ENCODE measurements around the gene NEO1.

The NEO1 gene

DNA sequence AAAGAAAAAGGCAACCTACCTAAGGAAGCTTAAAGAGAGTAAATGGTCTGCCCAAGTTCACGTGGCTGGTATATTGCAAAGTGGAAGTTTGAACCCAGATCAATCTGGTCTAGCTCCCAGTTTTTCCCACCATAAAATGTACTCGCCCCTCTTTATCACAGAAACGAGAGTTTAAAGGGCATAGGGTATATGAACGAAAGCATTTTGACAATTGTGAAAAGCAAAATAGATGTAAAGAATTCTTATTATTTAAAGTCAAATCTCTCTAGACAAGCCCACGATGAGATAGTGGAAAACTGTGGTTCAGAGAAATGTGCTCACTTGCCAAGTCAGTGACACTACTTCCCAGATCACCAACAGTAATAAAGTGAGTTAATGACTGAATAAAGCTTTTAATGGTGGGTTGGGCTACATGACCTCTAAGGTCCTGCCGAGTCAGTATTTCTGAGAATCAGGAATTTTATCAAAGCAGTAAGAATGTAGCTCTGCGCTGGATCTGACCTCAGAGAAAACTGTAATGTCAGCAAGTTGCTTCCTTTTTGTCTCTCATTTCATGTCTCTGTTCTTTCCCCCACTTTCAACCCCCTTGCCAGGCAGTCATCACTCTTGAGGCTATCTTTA, 23.3 kb upstream of the NEO1 start:
- no peak for DNase-seq

DNA sequence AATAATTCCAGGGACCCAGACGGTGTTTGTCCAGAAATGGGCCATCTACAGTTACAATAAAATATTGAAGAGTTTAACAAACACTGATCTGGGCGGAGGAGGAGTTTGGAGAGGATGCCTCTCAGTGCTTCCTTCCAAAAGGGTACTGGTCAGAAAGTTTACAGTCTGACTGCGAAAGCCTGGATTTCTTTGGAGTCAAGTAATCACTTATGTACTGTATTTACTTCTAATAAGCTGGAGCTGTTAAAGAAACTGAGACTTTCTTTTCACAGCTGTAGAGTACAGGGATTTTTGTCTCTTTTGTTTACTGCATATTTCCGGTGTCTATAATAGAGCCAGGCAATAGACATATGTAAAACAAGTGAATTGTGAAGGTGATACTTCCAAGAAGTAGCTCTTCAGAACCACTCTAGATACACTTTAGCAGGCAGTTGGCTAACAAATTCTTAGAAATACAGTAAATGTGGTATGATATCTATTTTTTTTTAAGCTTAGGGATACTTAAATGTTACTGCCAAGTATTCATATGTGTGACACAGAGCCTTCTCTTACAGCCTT, 22.1 kb upstream of the NEO1 start:
- DNase-seq = no peak

DNA sequence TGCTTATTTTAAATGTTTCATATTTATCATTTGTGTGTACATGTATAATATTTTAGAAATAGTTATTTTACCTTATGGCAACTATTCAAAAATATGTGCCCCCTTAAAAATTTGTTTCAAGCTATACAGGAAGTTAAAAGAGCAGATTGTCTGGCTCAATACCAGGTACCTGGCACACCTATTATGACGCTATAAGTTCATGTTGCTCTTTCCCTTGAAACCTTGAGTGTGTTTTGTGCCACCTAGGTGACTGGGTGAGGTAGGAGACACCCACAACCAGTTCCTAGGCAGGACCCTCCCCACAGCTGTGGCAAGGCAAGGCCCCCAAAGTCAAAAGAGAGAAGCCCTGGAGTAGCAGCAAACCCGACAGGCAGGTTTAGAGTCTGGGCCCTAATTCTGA, 20.6 kb upstream of the NEO1 start:
- DNase-seq = no peak

DNA sequence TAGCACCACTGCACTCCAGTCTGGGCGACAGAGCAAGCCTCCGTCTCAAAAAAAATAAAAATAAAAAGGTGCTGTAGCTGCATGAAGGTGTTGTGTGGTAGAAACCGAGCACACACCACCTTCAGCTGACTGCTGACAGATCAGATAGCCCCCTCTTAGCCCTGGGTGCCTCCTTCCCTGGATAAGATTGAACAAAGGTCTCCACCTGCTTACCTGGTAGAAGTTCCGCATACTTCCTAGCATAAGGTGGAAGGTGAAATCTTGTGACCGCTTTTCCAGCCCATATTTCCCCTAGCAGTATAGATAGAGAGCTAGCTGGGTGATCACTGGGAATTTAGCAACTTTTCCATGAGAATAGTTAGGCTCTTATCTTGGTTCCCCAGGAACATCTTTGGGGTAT, 18.7 kb upstream of the NEO1 start:
- no peak for DNase-seq

DNA sequence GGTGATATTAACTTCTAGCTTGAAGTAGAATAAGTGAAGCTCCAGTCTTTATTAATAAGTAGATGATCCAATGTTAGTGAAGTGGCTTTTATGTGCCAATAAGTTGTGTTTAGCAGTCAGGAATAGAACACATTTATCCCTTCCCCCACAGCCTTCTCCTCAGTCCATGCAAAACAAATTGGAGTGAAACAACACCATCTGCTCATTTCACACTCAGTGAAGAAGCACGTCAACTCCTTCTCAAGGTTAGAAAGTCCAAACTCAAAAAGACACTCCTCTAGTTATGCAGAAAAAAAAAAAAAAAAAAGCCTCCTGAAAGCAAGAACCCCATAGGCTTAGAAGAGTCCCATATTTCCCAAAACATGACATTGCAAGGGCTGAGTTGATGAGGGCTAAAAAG, 18.0 kb upstream of the NEO1 start:
- DNase-seq = no peak

DNA sequence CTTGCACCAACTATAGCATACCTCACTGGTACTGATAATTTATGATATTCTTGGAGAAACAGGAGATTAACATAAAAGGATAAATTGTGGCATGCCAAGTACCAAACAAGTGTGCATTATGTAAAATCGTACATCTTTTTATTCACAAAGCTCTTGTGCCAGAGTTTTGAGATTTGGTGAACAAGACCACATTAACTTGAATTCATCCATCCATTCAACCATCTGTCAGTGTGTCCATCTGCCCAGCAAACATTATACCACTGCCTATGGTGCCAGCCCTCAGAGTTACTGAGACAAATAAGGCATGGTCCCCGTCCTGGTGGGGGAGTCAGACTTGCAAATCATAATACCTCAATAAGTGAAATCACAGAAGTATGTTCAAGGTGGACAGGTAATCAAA, 17.0 kb upstream of the NEO1 start:
- no peak for DNase-seq

DNA sequence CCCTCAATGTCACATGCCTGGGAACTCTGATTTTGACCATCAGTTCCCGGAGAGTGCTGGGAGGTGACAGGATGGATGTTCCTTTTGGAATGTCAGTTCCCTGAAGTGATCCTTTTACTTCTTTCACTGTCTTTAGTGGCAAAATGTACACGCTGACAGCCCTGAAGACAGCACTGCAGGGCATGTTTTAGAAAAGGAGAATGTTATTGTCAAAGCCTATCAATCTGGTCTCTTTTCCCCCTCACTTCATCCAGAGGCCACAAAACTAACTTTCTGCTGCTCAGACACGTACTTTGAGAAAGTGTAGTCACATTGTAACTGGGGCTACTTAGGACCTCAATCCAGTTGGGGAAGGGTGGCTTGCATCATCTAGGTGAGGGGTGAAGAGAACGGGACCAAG, 14.0 kb upstream of the NEO1 start:
- DNase-seq = no peak

DNA sequence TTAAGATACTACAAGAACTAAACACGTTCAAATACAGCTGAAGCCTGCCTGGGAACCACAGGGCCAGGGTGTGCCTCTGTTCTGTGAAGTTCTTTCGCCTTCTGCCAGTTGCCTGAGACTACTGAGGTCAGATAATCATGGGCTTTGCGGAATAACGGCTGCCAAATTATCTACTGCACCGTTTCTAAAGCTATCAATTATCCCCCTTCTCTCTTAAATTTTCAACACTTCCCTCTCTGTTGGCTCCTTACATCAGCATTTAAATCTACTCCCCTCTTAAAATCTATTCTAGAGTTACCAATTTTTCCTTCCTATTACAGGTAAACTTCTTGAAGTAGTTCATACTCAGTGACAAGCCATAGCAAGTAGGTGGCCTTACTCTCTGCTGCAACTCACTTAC, 6.2 kb upstream of the NEO1 start:
- no peak for DNase-seq

DNA sequence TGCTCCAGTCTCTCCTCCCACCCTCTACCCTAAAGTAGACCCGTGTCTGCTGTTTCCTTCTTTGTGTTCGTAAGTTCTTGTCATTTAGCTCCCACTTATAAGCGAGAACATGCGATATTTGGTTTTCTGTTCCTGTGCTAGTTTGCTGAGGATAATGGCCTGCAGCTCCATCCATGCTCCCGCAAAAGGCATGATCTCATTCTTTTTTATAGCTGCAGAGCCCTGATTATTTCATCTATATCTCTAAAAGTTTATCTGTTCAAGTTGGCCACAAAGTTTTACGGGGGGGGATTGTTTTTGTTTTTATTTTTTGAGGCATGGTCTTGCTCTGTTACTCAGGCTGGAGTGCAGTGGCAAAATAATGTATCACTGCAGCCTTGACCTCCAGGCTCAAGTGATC, 4.4 kb upstream of the NEO1 start:
- DNase-seq = no peak

DNA sequence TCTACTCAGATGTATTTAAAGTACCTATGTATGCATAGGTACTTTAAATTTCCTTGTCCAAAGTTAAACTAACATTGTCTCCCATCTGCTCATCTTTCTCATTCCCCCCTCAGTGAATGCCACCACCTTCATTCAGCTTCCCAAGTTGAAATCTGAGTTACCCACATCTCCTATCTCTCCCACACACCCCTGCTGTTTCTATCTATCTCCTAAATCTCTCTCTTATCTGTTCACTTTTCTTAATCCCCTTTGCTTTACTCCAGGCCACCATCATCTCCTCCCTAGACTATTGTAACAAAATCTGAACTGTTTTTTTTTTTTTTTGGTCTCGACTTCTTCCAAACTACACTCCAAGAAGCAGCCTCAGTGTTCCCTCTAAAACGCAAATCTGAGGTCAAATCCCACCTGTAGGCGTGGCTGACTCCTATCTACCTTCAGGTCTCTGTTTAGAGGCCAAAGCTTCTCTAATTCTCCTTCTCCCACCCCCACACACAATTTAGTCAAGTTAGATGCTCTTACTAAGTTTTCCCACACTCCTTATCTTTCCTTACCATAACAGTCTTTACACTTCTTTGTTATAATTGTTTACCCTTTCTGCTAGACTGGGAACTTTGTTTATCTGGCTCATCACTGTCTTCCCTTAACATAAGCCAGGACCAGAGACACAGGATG, 3.5 kb upstream of the NEO1 start:
- no peak for DNase-seq

DNA sequence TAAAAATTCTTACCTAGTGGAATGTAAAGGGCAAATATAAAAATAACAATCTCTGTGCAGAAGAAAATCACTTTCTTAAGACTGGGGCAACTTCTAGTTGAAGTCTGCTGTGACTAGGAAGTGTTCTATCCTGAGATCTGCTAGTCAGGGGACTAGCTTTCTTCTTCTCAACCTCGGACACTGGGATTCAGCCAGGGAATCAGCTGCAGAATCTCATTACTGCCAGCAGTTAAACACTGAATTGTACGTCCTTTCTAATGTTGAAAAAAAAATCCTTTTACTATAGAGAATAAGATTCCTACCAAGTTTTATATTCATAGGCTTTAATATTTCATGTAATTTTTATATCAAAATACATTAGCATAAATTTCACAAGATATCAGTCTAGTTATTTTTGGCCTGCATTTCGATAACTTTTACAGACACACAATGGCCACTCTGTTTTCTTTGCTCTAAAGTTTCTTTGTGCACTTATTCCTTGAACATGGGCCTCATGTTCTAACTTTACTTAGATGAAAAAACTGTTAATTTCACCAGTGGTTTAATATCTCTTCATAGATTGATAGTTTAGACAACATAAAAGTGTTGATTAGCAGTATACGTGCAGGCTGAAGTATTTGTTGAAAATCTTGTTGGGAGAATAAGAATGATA, 2.6 kb upstream of the NEO1 start:
- no peak for DNase-seq

DNA sequence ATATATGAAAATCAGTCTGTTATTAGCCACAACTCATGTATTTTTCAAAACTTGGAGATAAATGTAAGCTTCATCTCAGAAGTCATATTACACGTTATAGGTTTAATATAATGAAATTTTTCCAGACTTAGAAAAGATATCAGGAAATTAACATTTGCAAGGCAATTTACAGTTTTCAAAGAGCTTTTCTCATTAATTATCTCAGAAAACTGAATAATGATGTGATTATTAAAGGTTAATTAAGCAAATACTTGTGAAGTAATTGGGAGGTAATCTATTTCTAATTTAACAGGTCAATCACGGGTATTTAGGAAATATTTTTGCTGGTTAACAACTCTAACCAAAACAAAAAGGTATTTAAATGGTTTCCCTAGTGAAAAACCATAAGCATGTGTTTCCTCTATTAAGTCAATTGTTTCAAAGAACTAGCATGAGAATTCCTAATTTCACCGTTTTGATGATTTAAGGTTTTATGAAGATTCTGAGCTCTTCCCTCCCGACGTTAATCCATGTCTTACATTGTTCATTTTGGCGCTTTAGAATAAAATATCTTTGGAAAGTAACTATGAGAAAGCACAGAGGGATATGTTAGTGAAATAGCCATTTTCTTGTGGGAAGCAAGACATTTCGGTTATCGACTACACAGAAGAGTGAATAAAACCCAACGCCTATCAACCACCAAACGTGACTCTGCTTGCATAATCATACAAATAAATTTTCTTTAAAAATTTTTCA, 1.5 kb upstream of the NEO1 start:
- no peak for DNase-seq

DNA sequence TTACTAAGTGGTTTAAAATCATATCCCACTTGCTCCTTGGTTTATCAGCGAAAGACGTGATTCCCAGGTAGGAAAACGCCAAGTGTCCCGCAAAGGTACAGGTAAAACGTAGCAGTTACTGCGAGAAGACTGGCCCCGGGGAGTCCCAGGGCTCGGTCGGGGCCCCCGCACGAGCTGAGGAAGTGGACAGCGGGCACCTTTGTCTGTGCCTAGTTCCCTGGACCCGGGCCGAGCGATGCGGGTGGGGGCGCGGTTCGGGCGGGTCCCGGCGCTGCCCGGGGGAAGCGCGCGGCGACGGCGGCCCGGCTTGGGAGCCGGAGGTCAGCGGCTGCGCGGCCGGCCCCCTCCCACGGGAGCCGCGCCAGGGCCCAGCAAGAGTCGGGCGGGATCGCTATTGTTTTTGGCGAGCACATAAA, 864 bp upstream of the NEO1 start:
- DNase-seq = no peak

DNA sequence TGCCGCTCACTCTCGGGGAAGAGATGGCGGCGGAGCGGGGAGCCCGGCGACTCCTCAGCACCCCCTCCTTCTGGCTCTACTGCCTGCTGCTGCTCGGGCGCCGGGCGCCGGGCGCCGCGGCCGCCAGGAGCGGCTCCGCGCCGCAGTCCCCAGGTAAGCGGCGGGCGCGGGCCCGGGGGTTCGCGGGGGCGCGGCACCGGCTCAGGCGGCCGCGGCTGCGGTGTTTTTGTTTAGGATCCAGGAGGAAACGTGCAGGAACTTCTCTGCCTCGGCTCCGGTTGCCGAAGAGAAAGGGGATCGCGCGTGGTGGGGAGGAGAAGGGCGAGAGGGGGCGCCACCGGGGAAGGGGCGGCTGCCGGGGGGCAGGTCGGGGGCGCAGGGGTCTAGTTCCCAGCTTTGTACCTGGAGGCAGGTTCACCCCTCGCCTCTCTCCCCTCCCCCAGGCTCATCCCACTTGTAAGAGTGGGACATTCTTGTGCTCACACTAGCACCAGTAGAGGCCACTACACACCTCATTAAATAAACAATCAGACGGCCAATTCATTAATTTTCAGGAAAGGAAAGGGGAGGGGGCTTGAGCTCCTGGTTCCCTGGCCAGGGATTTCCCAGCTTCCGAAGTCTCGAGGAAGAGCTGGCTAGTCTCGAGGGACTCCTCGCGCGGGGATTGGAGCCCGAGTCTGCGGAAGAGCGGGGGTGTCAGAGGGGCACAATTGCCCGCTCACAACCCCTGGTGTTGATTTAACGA, 562 bp downstream of the NEO1 start:
- no peak for DNase-seq

DNA sequence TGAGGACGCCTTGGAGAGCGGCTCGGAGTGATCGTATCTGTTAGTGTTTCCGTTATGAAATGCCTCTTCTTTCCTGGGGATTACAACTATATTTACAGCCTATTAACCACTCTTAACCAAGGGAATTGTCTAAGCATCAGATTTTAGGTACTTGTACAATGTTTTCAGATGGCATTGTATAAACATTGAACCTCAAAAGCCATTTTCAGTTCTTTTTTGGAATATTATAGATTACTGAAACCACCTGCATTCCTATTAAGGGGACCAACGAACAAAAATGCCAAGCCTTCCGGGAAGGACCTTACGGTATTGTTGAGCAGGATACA, 1.1 kb downstream of the NEO1 start:
- no peak for DNase-seq

DNA sequence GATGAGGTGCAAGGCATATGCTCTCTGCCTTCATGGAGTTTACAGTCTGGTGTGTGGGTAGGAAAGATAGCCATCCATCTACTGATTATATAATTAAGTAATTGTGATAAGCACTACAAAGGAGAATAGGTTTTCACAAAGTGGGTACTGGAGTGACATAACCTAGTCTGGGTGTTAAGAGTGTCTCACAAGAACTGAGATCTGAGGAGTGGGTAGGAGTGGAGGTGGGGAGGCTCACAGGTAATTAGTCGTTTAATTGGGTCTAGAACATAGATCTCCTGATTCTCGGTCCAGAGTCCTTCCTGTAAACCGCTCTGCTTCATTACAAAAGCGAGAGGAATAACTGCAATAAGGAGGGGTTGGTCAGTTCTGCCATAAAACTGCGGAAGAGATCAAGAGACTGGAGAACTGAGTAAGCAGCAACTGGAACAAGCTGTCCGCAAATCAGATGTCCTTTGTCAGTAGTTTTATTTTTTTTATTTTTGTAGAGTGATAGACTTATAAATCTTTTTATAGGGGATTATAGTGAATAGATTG, 2.2 kb downstream of the NEO1 start:
- no peak for DNase-seq

DNA sequence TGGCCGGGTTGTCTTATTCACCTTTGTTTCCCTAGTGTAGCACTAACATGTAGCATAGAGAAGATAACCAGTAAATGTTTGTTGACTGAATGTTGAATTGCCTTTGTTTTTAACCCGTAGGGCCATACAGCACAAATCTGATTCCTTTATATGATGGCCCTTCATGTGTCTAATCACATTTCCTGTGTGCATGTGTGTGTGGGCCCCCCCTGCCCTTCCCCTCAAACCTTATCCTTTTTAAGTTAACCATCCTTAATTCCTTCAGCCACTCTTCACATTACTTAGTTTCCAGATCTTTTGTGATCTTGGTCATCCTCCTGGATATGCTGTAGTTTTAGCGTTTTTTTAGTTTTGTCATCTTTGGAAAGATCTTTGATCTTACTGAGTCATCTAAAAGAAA, 4.2 kb downstream of the NEO1 start:
- no peak for DNase-seq

DNA sequence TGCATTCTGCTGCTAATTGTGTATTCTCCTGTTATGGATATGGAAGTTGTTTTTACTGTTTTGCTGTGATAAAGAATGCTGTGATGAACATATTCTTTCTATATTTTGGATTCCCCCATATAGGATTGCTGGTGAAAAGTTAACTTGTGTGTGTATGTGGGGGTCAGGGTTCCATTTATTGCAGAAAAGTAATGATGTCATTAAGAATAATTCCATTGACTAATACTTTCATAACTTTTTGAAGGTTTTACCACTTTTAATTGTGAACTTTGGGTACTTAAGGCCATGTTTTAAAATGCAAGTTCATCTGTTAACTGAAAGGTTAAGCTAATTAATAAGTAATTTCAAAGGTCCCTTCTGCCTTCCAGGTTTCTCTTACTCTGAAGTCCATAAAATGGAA, 6.2 kb downstream of the NEO1 start:
- DNase-seq = no peak

DNA sequence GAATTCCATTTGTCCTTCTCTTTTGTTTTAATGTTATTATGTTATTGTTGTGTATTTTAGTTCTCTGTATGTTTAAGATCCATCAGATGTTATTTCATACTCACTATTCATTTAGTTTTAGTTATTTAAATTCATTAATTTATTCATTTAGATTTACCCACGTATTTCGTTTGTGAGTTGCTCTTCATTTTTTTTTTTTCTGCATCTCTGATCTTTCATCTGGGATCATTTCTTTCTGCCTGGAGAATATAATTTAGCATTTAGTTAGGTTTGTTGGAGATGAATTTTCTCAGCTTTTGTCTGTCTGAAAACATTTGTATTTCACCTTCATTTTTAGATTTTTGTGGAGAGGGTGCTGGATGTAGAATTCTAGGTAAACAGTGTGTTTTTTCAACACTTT, 12.9 kb downstream of the NEO1 start:
- DNase-seq = no peak

DNA sequence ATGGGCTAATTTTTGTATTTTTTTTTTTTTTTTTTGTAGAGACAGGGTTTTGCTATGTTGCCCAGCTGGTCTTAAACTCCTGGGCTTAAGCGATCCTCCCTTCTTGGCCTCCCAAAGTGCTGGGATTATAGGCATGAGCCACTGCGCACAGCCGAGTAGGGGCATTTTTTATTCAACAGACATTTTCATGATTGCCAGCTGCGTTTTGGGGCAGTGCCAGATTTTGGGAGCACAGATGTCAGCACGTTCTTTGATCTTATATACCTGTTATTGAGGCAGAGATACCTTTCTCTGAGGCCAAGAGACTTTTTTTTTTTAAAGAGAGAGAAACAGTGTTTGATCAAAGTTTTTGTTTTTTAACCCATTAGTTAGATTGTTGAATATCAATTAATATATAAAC, 16.8 kb downstream of the NEO1 start:
- DNase-seq = no peak

DNA sequence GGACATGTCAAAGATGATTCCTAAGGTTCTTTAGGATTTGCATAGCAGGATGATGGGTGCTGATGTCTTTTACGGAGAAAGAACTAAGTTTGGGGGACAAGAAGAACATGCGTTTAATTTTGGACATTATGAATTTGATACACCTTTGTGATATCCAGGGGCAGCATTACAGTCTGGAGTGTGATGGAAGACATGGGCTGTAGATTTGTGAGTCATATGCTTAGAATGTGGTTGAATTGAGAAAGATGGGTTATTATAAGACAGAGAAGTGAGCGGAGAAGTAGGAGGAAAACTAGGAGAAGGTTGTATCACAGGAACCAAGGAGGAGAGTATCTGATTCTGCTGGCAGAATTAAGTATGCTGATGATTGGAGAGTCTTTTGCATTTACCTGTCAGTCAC, 20.6 kb downstream of the NEO1 start:
- no peak for DNase-seq

DNA sequence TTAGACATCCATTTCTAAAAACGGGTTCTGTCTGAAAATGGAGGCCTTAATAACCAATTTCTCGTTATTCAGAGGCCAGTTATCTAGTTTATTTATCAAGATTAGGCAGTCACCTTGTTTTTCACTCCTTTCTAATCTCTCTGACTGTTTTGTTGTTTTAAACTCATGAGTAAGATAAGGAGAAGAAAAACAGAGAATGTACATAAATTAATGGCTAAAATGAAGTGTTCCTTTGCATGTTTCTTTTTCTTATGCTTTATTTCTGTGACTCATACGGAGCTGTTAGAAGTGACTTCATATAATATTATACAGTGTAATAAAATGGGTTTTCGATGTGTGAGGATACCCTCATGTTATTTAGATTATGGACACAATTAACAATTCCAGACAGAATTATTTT, 22.0 kb downstream of the NEO1 start:
- no peak for DNase-seq
